ENCODE measurements around the gene LATS1.
A peak's percentile ranks its signal among the peaks of the same experiment; 100 is the strongest.

Gene LATS1

GRCh38 chr6:149717588-149718458 is at the start of gene LATS1:
Gene LATS1 (minus strand): TSS chr6:149718101. CDS start chr6:149702126, 15,975 bp downstream.
- no peak for TF ChIP-seq CTCF (IDR thresholded peaks at IDR 0.05; ENCODE audit: low read depth, low read length)
- H3K4me3 ChIP-seq (replicated peaks in 1 of 2; ENCODE audit: low read depth in 2 of 2, low read length in 2 of 2) = peak within 1 kb of the TSS; percentile 83 to 96
- DNase-seq (ENCODE audit: low read depth in 2 of 2) = peak; percentile 87 to 91

GRCh38 chr6:149766156-149766769 is 48.4 kb upstream of the LATS1 start:
- H3K4me3 ChIP-seq (replicated peaks in 1 of 2; ENCODE audit: low read depth in 2 of 2, low read length in 2 of 2) = no peak overlapping the region
- no peak for TF ChIP-seq CTCF (IDR thresholded peaks at IDR 0.05; ENCODE audit: low read depth, low read length)
- DNase-seq (ENCODE audit: low read depth in 2 of 2) = peak; percentile 95 to 97

GRCh38 chr6:149763866-149764265 is 46.0 kb upstream of the LATS1 start:
- no peak overlapping the region for H3K4me3 ChIP-seq (replicated peaks in 1 of 2; ENCODE audit: low read depth in 2 of 2, low read length in 2 of 2)
- TF ChIP-seq CTCF (IDR thresholded peaks at IDR 0.05; ENCODE audit: low read depth, low read length) = no peak
- DNase-seq (ENCODE audit: low read depth in 2 of 2) = peak in 1 of 2 donors; percentile 63

- no peak for DNase-seq (ENCODE audit: low read depth in 2 of 2)
- no peak overlapping the region for H3K4me3 ChIP-seq (replicated peaks in 1 of 2; ENCODE audit: low read depth in 2 of 2, low read length in 2 of 2)
- TF ChIP-seq CTCF (IDR thresholded peaks at IDR 0.05; ENCODE audit: low read depth, low read length) = no peak
Observed at GRCh38 chr6:149761438-149761837, 43.5 kb upstream of the LATS1 start.

GRCh38 chr6:149756261-149756636 is 38.3 kb upstream of the LATS1 start:
- H3K4me3 ChIP-seq (replicated peaks in 1 of 2; ENCODE audit: low read depth in 2 of 2, low read length in 2 of 2) = no peak overlapping the region
- no peak for TF ChIP-seq CTCF (IDR thresholded peaks at IDR 0.05; ENCODE audit: low read depth, low read length)
- no peak for DNase-seq (ENCODE audit: low read depth in 2 of 2)

GRCh38 chr6:149755300-149756260 is 37.7 kb upstream of the LATS1 start:
- DNase-seq (ENCODE audit: low read depth in 2 of 2) = no peak
- no peak overlapping the region for H3K4me3 ChIP-seq (replicated peaks in 1 of 2; ENCODE audit: low read depth in 2 of 2, low read length in 2 of 2)
- no peak for TF ChIP-seq CTCF (IDR thresholded peaks at IDR 0.05; ENCODE audit: low read depth, low read length)

Measured in cardiac fibroblast (primary cell).